GM12875 (cell line): ENCODE data around the gene CHP2.
"Not testable (repeated sequence)": the region's sequence is repeated elsewhere in the genome, so short reads cannot be mapped to it uniquely, and the experiment has no call there.

Source experiments
- H3K4me3 ChIP-seq: one replicate; pipeline ENCODE4 v1.5.1; 2011; ENCODE audit warnings: low read depth, low read length, control low read depth
- CTCF ChIP-seq: IDR thresholded peaks from 2 replicates; pipeline ENCODE4 v1.5.1; 2011; ENCODE audit warnings: low read depth, mild to moderate bottlenecking, control low read depth, inconsistent platforms, low read length, moderate library complexity, borderline replicate concordance; ENCODE audit not compliant: insufficient read depth

Gene CHP2

DNA sequence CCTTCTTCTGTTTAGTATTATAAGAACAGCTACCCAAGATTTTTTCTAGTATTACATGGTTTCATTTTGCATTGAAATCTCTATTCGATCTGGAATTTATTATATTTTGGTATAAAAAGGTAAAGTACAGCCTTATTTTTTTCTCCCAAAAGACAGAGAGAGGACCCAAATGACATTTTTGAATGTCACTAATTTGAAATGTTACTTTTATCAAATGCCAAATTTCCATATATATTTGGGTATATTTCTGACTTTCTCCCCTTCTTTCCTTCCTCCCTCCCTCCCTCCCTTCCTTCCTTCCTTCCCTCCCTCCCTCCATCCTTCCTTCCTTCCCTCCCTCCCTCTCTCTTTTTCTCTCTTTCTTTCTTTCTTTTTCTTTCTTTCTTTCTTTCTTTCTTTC, 6.2 kb upstream of the CHP2 start:
- no peak overlapping the region for H3K4me3 ChIP-seq
- TF ChIP-seq CTCF: no peak

- H3K4me3 ChIP-seq: not testable (repeated sequence)
Observed at GRCh38 chr16:23751053-23751452, 3.8 kb upstream of the CHP2 start.

DNA sequence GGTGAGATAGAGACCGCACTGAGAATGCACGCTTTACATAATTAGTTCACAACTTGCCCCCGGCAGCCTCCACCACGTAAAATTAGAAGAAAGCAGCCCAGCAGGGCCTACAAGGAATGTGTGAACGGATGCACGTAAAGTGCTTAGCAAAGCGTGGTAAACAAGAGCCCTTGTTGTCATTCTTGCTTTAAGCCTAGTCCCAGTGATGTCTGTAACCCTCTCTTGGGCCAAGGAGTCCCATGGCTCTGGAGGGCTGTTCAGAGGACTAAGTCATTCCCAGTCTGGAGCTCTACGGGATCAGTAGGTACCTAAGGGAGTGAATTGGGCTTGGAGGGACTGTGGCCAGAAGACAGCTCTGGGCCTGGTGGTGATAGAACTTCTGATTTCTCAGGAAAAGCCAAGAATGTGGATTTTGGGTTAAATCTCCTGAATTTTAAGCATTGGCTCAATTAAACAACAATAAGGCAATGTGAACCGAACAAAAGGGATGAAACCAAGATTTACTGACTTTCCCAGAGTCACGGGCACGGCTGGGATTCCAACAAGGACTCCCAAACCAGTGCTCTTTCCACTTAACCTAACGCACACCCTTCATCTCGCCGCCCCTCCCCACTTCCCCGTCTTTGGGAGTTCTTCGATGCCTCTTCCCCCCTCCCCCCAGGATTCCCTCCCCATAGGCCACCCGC, 775 bp upstream of the CHP2 start:
- no peak for TF ChIP-seq CTCF
- no peak overlapping the region for H3K4me3 ChIP-seq

- TF ChIP-seq CTCF: no peak
- H3K4me3 ChIP-seq: no peak overlapping the region
Observed at GRCh38 chr16:23755484-23755809, 621 bp downstream of the CHP2 start.

GRCh38 chr16:23757116-23757515, 2.3 kb downstream of the CHP2 start:
- TF ChIP-seq CTCF: no peak
- H3K4me3 ChIP-seq: no peak overlapping the region

GRCh38 chr16:23757937-23758619, 3.3 kb downstream of the CHP2 start:
- no peak overlapping the region for H3K4me3 ChIP-seq
- no peak for TF ChIP-seq CTCF

GRCh38 chr16:23765933-23766332, 11.1 kb downstream of the CHP2 start:
- no peak for TF ChIP-seq CTCF
- no peak overlapping the region for H3K4me3 ChIP-seq
